HCT116 (cell line): ENCODE data around the gene RPL38. TPM values are rescaled to one million over a fixed set of nuclear protein-coding genes. Genes with fewer than 3 reads are reported as not detected.

Experiments
- ATAC-seq: fragments of 200-7000 bp; cut with Tn5 transposase; 2 replicates; pipeline ENCODE4 v1.9.1; 2020; ENCODE audit warnings: mild to moderate bottlenecking, moderate library complexity
- BruUV-seq: library from RNA; stranded (reverse); fragments of 400-500 nt; replicated peaks from 2 replicates; lab custom pipeline; 2021; lab: Mats Ljungman, UMichigan
- CTCF ChIA-PET: fragments of 300-600 bp; sonication (Branson Sonifier 250); formaldehyde crosslinking; loops from one replicate; lab custom pipeline; 2021; ENCODE audit warnings: antibody characterized with exemption; lab: Charles Lee
- POLR2A ChIA-PET: fragments of 300-600, 350-600 bp; sonication (Branson Sonifier 250); formaldehyde crosslinking; loops from one replicate; lab custom pipeline; 2021; ENCODE audit warnings: antibody characterized with exemption; lab: Charles Lee
- RAD21 ChIA-PET, 2 experiments: fragments of 300-600 bp; sonication (Branson Sonifier 250); formaldehyde crosslinking; loops; one replicate each; lab custom pipeline; 2023; ENCODE audit warnings: low total read pairs in 2 of 2; ENCODE audit not compliant: uncharacterized antibody in 2 of 2, unreplicated experiment in 2 of 2, low non-redundant PET in 1 of 2; lab: Charles Lee
- DNase-seq: peaks from one replicate; pipeline ENCODE4 v3.0.0-alpha.2; 2010; ENCODE audit warnings: low read depth, low spot score
- H2AFZ ChIP-seq: fragments of 200-600 bp; shearing (Covaris generic), sonication (generic); 2 replicates; pipeline ENCODE4 v1.6.1; 2017; ENCODE audit warnings: low read depth, mixed run types, mixed read lengths, antibody characterized with exemption, low read length; ENCODE audit not compliant: poor library complexity, severe bottlenecking
- H3K27ac ChIP-seq: 2 replicates; pipeline ENCODE4 v1.5.1; 2012; ENCODE audit warnings: low read depth, low read length
- H3K27me3 ChIP-seq: fragments of 200-600 bp; sonication (generic); 2 replicates; pipeline ENCODE4 v1.6.1; 2016; ENCODE audit warnings: mixed run types, low read length, mixed read lengths; ENCODE audit not compliant: insufficient read depth
- H3K36me3 ChIP-seq, 2 experiments: fragments of 200-500 bp in 1 of 2; fragments of 200-600 bp in 1 of 2; sonication (Bioruptor generic) in 1 of 2; sonication (generic) in 1 of 2; 2 replicates each; pipeline versions ENCODE4 v1.5.1 to v1.6.1; 2014 to 2016; ENCODE audit warnings: low read length in 2 of 2, inconsistent platforms in 1 of 2, mixed read lengths in 1 of 2, mixed run types in 1 of 2; ENCODE audit not compliant: insufficient read depth in 2 of 2, control insufficient read depth in 1 of 2
- H3K4me1 ChIP-seq, 2 experiments: fragments of 200-600 bp in 1 of 2; sonication (generic) in 1 of 2; 2 replicates each; pipeline versions ENCODE4 v1.5.1 to v1.6.1; 2012 to 2017; ENCODE audit warnings: low read length in 2 of 2, inconsistent platforms in 1 of 2, mild to moderate bottlenecking in 1 of 2, mixed read lengths in 1 of 2, mixed run types in 1 of 2, moderate library complexity in 1 of 2; ENCODE audit not compliant: insufficient read depth in 2 of 2, control insufficient read depth in 1 of 2
- H3K4me2 ChIP-seq: fragments of 200-600 bp; sonication (generic); 2 replicates; pipeline ENCODE4 v1.6.1; 2017; ENCODE audit warnings: mixed run types, low read length, mixed read lengths
- H3K4me3 ChIP-seq, 2 experiments: fragments of 200-600 bp in 1 of 2; sonication (generic) in 1 of 2; replicated peaks in 1 of 2; 2 replicates each; pipeline ENCODE4 v1.5.1; 2011 to 2016; ENCODE audit warnings: low read length in 2 of 2, control low read depth in 1 of 2, low read depth in 1 of 2, mild to moderate bottlenecking in 1 of 2, mixed read lengths in 1 of 2, mixed run types in 1 of 2
- H3K79me2 ChIP-seq: fragments of 200-600 bp; sonication (generic); 2 replicates; pipeline ENCODE4 v1.6.1; 2017; ENCODE audit warnings: mild to moderate bottlenecking, mixed run types, low read length, moderate library complexity, mixed read lengths; ENCODE audit not compliant: insufficient read depth
- H3K9ac ChIP-seq: fragments of 200-600 bp; sonication (generic); 2 replicates; pipeline ENCODE4 v1.6.1; 2016; ENCODE audit warnings: low read length, mixed read lengths
- H3K9me2 ChIP-seq: fragments of 200-600 bp; sonication (generic), shearing (Covaris generic); 2 replicates; pipeline ENCODE4 v1.6.1; 2017; ENCODE audit warnings: mixed run types, mild to moderate bottlenecking, moderate library complexity; ENCODE audit not compliant: insufficient read depth
- H3K9me3 ChIP-seq, 2 experiments: fragments of 200-500 bp in 1 of 2; fragments of 200-600 bp in 1 of 2; sonication (Bioruptor generic) in 1 of 2; sonication (generic) in 1 of 2; 2 replicates each; pipeline ENCODE4 v1.6.1; 2014 to 2017; ENCODE audit warnings: low read length in 2 of 2, mixed read lengths in 2 of 2, inconsistent platforms in 1 of 2, low read depth in 1 of 2, mild to moderate bottlenecking in 1 of 2, mixed run types in 1 of 2, moderate library complexity in 1 of 2; ENCODE audit not compliant: control insufficient read depth in 1 of 2, insufficient read depth in 1 of 2
- H4K20me1 ChIP-seq: fragments of 200-600 bp; sonication (generic), shearing (Covaris generic); 2 replicates; pipeline ENCODE4 v1.6.1; 2017; ENCODE audit warnings: mixed run types, mild to moderate bottlenecking, moderate library complexity; ENCODE audit not compliant: insufficient read depth
- CBX3 ChIP-seq: IDR thresholded peaks from 2 replicates; pipeline ENCODE4 v1.6.1; 2012; ENCODE audit warnings: low read depth
- EGR1 ChIP-seq: IDR thresholded peaks from 2 replicates; pipeline ENCODE4 v1.6.1; 2012; ENCODE audit warnings: low read depth
- ELF1 ChIP-seq: IDR thresholded peaks from 2 replicates; pipeline ENCODE4 v1.6.1; 2012; ENCODE audit warnings: low read depth, borderline replicate concordance
- POLR2AphosphoS5 ChIP-seq: IDR thresholded peaks from 2 replicates; pipeline ENCODE4 v1.6.1; 2011; ENCODE audit warnings: mild to moderate bottlenecking, low read depth, low read length, moderate library complexity
- SP1 ChIP-seq: IDR thresholded peaks from 2 replicates; pipeline ENCODE4 v1.6.1; 2012; ENCODE audit warnings: low read depth
- SRF ChIP-seq: IDR thresholded peaks from 2 replicates; pipeline ENCODE4 v1.6.1; 2012; ENCODE audit warnings: low read depth
- YY1 ChIP-seq: IDR thresholded peaks from 2 replicates; pipeline ENCODE4 v1.6.1; 2011; ENCODE audit warnings: low read length, low read depth, moderate library complexity, mild to moderate bottlenecking; ENCODE audit not compliant: insufficient replicate concordance; ENCODE audit errors: extremely low read depth
- intact Hi-C: fragments of 100-400 bp; cut with micrococcal nuclease; formaldehyde crosslinking; loops from 2 replicates; pipeline ENCODE4 v1.10.0; 2022
- total RNA-seq: library from RNA; stranded (reverse); gene quantifications from one replicate; pipeline ENCODE4 v1.2.1, GENCODE V29; 2021; ENCODE audit not compliant: unreplicated experiment
- TF ChIP-seq, protein P1 (sequence below): IDR thresholded peaks from 2 replicates; pipeline ENCODE4 v1.6.1; 2012; ENCODE audit warnings: low read depth

Gene RPL38
- total RNA-seq, 1 experiment from 2014 or later: 1,628 TPM

DNA sequence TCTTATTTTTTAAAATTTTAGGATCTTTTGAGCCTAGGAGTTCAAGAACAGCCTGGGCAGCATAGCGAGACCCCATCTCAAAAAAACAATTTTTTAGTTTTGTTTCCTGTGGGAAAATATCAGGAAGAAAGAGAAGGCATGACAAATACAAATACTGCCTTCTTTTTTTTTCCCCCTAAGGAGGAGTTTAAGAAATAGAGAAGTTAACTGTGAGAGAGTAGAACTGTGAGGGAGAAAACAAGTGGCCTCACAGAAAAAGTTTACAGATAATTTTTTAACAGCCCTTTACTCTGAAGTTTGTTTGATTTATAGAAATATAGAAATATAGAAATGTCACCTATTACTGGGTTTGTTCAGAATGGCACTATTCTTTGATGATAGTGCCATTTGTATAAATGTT lies 31.0 kb downstream of the RPL38 start (continued):
- TF ChIP-seq, protein P1, sequence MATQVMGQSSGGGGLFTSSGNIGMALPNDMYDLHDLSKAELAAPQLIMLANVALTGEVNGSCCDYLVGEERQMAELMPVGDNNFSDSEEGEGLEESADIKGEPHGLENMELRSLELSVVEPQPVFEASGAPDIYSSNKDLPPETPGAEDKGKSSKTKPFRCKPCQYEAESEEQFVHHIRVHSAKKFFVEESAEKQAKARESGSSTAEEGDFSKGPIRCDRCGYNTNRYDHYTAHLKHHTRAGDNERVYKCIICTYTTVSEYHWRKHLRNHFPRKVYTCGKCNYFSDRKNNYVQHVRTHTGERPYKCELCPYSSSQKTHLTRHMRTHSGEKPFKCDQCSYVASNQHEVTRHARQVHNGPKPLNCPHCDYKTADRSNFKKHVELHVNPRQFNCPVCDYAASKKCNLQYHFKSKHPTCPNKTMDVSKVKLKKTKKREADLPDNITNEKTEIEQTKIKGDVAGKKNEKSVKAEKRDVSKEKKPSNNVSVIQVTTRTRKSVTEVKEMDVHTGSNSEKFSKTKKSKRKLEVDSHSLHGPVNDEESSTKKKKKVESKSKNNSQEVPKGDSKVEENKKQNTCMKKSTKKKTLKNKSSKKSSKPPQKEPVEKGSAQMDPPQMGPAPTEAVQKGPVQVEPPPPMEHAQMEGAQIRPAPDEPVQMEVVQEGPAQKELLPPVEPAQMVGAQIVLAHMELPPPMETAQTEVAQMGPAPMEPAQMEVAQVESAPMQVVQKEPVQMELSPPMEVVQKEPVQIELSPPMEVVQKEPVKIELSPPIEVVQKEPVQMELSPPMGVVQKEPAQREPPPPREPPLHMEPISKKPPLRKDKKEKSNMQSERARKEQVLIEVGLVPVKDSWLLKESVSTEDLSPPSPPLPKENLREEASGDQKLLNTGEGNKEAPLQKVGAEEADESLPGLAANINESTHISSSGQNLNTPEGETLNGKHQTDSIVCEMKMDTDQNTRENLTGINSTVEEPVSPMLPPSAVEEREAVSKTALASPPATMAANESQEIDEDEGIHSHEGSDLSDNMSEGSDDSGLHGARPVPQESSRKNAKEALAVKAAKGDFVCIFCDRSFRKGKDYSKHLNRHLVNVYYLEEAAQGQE: no peak
- no peak for TF ChIP-seq SP1
- no peak for TF ChIP-seq EGR1

DNA sequence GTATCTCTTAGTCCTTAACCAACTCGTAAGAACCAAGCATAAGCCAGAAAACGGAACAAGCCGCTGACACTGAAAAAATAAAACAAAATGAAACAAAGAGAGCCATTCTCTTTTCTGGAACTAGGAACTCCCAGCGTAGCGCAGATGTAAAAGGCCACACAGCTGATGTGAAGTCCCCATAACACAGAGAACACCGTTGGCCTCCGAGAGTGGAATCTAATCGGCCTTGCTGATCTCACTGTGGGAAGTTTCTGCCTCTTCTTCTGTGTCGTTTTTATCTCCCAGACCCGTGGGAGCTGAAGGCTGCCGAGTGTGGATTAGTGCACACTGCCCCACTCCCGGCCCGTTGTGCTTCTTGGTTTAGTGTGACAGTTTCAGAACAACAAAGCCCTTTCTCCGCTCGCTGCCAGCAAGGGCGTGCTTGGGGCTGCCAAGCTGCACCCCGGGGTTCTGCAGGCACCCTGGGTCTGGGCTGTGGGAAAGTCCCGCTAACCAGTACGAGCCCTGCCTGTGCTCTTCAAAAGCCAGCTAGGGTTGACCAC lies 31.6 kb downstream of the RPL38 start:
- H3K4me2 ChIP-seq: no peak overlapping the region
- H3K4me3 ChIP-seq: no peak overlapping the region
- no peaks in the 10 kb centered on the region for H4K20me1 ChIP-seq
- no peak overlapping the region for H3K9ac ChIP-seq
- RAD21 ChIA-PET: no interaction called here
- no peaks in the 10 kb centered on the region for H3K9me3 ChIP-seq
- no peak for TF ChIP-seq YY1
- TF ChIP-seq CBX3: no peak
- no peak for TF ChIP-seq SRF
- TF ChIP-seq POLR2AphosphoS5: no peak
- TF ChIP-seq ELF1: no peak
- TF ChIP-seq, protein P1: no peak
- TF ChIP-seq EGR1: no peak
- no peaks in the 10 kb centered on the region for H3K27me3 ChIP-seq
- POLR2A ChIA-PET: no interaction called here
- no peak overlapping the region for H3K27ac ChIP-seq
- CTCF ChIA-PET: no interaction called here
- BruUV-seq: no TSS peak
- H3K79me2 ChIP-seq: no peaks in the 10 kb centered on the region
- DNase-seq (no peak), ATAC-seq (no peak)
- H3K36me3 ChIP-seq: peaks cover 0 to 4% of the 10 kb centered on the region in 2 experiments; a peak in 1 of 4 replicates
- intact Hi-C loops: no loop called here
- H2AFZ ChIP-seq: no peak overlapping the region
- H3K4me1 ChIP-seq: no peaks in the 10 kb centered on the region
- no peaks in the 10 kb centered on the region for H3K9me2 ChIP-seq
